Measurements from ENCODE around the gene E2F4.

DNA sequence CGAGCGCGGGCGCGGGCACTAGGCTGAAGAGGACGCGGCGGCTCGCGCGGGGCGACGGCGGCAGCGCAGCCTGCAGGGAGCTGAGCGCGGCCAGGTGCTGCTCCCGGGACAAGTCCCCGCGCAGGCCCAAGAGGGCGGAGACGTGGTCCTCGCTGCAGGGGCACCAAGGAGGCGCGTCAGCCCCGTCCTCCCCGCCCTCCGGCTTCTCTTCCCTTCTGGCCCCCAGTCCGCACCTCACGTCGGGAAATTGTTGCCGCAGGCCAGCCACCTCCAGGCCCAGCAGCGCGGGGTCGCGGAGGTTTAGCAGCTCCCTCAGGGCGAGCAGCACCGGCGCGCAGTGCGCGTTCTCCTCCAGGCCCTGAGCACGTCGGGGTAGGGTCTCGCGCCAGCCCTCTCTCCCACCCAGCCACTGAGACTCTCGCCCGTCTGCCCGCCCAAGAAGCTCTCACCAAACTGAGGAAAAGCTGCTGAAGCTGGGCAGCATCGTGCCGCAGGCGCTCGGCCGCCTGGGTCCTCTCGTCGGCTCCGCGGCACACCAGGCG lies 7.4 kb upstream of the E2F4 start:
- TF ChIP-seq, protein P1, sequence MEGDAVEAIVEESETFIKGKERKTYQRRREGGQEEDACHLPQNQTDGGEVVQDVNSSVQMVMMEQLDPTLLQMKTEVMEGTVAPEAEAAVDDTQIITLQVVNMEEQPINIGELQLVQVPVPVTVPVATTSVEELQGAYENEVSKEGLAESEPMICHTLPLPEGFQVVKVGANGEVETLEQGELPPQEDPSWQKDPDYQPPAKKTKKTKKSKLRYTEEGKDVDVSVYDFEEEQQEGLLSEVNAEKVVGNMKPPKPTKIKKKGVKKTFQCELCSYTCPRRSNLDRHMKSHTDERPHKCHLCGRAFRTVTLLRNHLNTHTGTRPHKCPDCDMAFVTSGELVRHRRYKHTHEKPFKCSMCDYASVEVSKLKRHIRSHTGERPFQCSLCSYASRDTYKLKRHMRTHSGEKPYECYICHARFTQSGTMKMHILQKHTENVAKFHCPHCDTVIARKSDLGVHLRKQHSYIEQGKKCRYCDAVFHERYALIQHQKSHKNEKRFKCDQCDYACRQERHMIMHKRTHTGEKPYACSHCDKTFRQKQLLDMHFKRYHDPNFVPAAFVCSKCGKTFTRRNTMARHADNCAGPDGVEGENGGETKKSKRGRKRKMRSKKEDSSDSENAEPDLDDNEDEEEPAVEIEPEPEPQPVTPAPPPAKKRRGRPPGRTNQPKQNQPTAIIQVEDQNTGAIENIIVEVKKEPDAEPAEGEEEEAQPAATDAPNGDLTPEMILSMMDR (IDR thresholded peaks at IDR 0.05 in 2 of 3, conservative IDR thresholded peaks at IDR 0.05 in 1 of 3; ENCODE audit: borderline replicate concordance in 1 of 3, insufficient read depth in 1 of 3, low read depth in 2 of 3, low read length in 2 of 3) = no peak
- no peak for TF ChIP-seq ELF1 (IDR thresholded peaks at IDR 0.05; ENCODE audit: borderline replicate concordance, low read depth)
- TF ChIP-seq, protein P2, sequence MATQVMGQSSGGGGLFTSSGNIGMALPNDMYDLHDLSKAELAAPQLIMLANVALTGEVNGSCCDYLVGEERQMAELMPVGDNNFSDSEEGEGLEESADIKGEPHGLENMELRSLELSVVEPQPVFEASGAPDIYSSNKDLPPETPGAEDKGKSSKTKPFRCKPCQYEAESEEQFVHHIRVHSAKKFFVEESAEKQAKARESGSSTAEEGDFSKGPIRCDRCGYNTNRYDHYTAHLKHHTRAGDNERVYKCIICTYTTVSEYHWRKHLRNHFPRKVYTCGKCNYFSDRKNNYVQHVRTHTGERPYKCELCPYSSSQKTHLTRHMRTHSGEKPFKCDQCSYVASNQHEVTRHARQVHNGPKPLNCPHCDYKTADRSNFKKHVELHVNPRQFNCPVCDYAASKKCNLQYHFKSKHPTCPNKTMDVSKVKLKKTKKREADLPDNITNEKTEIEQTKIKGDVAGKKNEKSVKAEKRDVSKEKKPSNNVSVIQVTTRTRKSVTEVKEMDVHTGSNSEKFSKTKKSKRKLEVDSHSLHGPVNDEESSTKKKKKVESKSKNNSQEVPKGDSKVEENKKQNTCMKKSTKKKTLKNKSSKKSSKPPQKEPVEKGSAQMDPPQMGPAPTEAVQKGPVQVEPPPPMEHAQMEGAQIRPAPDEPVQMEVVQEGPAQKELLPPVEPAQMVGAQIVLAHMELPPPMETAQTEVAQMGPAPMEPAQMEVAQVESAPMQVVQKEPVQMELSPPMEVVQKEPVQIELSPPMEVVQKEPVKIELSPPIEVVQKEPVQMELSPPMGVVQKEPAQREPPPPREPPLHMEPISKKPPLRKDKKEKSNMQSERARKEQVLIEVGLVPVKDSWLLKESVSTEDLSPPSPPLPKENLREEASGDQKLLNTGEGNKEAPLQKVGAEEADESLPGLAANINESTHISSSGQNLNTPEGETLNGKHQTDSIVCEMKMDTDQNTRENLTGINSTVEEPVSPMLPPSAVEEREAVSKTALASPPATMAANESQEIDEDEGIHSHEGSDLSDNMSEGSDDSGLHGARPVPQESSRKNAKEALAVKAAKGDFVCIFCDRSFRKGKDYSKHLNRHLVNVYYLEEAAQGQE (IDR thresholded peaks at IDR 0.05; ENCODE audit: low read depth) = no peak
- TF ChIP-seq RAD21 (IDR thresholded peaks at IDR 0.05; ENCODE audit: low read depth) = no peak
- TF ChIP-seq POLR2AphosphoS5 (IDR thresholded peaks at IDR 0.05; ENCODE audit: low read depth, low read length) = no peak
- TF ChIP-seq ZNF274 (IDR thresholded peaks at IDR 0.05; ENCODE audit: low read depth, low read length) = no peak
- TF ChIP-seq, protein P3, sequence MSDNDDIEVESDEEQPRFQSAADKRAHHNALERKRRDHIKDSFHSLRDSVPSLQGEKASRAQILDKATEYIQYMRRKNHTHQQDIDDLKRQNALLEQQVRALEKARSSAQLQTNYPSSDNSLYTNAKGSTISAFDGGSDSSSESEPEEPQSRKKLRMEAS (IDR thresholded peaks at IDR 0.05) = no peak
- TF ChIP-seq FOSL1 (IDR thresholded peaks at IDR 0.05; ENCODE audit: low read depth) = no peak

Measured in HCT116 (cell line).